HG03039 (cell line): Measurements from ENCODE around the gene JARID2.

Experiments used
- ATAC-seq: cut with Tn5 transposase; IDR thresholded peaks from one replicate; pipeline ENCODE4 v1.9.1; 2021; ENCODE audit warnings: mild to moderate bottlenecking, moderate library complexity; ENCODE audit not compliant: unreplicated experiment

Gene JARID2

DNA sequence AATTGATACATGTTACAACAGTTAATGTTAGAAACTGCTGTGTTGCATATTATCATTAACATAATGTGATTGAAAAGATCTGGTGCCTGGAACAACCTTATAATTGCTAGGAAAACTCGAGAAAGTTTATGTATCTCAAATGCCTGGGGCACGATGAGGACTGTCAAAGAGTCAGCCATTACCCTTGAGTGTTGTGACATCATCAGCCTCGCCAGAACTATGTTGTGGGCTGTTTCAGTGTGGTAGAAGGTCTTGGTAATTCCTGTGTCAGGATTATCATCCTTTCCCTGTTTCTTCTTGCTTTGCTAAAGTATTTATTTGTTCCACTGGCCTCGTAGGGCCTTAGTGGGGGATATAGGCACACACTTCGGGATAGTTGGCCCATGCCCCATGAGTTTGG is 231.9 kb downstream of the JARID2 start:
- ATAC-seq: no peak

DNA sequence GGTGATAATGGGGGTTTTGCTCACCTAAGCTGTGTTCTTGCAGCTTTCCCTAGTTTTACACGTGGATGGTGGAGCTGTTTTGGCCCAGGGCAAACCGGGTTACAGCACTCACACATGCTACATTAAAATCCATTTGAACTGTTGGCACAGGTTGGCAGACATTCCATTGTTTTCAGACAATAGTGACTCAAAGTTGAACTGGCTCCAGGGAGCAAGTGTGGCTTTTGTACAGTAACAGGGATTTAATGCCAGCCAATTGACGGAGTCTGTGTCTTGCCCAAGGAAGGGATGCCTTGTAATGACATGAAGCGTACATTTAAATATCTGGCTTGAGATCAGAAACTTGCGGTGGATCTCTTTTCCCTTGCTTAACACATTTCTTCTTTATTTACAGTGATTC is 233.9 kb downstream of the JARID2 start:
- ATAC-seq: no peak

DNA sequence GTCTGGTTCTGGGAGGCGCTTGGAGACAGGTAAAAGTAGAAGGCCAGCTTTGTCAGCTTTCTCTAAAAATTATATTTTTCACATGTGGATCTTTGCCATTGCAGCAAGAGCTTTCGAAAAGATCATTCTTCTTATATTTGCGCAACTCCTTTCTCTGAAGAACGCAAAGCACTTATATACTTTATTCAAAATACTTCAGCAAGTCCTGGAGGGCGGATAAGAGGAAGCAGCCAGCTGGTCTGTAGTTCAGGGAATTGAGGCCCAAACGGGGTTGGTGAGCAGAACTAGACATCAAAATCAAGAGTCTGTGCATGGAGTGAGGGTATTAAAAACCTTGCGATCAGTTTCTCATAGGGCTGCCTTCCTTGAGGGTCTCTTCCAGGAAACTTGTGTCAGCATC is 234.7 kb downstream of the JARID2 start:
- no peak for ATAC-seq

DNA sequence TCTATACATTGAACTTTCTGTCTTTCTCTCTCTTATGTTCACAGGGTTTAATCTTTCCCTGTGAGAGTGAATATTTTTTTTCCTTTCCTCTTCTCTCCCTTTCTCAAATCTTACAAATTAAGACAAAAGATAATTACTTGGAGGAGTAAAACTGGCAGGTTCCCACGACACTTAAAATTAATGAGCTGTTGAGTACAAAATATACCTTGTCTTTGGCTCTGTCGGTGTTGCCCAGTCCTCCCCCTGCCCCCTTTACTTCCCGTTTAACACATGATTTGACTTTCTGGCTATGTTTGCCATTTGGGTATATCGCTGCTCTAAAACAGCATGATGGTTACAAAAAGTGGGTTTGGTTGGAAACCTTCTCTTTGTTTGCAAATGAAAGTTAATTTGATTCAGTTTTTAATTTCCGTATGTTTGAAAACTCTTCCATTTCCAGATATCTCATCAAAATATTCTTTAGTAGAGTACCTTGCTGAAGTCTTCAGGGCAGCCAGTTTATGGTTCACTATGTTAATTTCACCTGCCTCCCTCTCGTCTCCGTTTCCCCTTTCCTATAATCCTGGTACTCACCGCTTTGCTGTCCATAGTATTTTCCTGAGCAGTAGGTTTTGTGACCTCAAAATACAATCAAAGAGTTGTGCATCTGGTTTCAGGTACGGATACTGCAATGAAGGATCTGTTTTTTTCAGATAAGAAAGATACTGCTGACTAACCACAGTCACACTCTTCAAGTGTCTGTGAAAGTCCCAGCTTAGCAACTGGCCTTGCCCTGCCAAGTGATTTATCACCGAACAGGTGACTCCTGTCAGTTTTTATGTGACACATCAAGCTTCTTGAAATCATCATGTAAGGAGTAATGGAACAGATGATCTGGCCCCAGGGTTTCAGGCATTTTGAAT is 235.8 kb downstream of the JARID2 start:
- ATAC-seq: no peak

DNA sequence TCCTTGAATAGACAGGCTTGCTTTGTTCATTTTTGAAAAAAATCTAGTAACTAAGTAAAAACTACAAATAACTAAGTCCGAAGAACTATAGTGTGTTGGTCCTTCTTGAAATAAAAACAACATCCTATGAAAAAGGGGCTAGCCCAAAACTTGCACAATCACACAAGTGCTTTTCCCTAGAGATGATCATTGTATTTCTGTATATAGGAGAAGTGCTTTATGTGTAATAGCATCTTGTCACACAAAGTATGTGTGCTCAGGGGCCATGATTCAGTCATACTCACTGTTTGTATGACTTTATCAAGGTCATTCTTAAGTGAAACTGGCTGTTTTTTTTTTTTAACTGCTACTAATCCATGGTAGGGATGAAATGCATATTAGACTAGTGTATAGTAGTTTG is 237.2 kb downstream of the JARID2 start:
- ATAC-seq: no peak

DNA sequence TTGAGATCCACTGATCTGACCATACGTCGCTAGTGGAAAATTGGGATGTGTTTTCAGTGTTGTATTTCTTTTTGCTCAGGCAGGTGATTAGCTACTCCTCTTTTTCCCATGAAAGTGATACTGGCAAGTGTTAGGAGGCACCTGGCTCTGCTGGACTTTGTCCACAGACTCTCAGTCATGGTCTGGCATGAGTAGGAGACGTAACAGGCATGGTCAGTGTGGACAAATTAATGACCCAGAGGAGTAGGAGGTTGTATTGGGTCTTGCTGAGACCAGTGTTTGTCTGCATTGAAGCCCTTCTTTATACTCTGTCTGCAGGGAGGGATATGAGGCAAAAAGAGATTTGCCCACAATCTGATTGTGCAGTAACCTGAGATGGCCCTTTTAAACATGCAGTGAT is 238.3 kb downstream of the JARID2 start:
- ATAC-seq: no peak

DNA sequence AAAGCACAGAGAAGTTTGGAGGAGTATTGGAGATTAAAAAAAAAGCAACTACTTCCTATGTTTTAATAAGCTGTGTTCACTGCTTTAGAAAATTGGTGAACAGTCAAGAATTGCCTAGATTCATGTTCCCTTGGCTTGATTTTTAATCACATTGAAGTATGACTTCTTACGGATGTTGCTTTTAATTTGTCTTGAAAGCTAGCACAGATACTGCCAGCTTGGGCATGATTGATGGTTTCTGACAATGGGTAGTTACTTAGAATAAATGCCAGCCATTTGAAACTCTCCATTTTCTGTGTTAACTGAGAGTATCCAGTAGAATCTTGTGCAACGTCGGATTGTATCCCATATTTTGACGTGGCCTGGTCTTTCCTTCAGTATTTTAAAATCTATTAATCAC is 239.0 kb downstream of the JARID2 start:
- ATAC-seq: no peak

DNA sequence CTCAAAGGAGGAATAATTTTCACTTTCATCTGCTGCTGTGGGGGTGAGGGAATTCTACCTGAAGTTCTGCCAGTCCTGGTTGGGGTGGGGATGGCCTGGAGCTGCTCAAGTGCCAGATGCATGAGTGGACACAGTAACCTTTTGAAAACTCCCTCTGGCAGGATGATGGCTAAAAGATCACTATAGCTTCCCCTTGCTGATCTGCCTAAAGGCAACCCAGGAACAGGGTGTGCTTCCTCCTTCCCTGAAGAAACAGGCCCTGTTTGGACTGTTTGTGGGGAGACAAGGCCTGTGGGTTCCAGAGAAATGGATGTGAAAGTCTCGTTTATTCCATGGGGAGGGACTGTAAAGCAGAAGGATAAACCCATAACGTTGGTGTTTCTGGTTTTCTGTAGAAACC is 240.1 kb downstream of the JARID2 start:
- no peak for ATAC-seq

DNA sequence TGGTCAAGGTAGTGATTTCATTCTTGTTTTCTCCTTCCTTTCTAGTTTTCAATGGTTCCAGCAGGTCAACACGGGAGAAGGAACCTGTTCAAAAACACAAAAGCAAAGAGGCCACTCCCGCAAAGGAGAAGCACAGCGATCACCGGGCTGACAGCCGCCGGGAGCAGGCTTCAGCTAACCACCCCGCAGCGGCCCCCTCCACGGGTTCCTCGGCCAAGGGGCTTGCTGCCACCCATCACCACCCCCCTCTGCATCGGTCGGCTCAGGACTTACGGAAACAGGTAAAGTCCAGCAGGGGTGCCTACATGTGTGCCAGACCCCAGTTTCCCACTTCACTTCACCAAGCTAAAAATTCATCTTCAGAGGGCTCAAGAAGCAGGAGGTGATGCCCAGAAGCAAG is 241.4 kb downstream of the JARID2 start:
- no peak for ATAC-seq

DNA sequence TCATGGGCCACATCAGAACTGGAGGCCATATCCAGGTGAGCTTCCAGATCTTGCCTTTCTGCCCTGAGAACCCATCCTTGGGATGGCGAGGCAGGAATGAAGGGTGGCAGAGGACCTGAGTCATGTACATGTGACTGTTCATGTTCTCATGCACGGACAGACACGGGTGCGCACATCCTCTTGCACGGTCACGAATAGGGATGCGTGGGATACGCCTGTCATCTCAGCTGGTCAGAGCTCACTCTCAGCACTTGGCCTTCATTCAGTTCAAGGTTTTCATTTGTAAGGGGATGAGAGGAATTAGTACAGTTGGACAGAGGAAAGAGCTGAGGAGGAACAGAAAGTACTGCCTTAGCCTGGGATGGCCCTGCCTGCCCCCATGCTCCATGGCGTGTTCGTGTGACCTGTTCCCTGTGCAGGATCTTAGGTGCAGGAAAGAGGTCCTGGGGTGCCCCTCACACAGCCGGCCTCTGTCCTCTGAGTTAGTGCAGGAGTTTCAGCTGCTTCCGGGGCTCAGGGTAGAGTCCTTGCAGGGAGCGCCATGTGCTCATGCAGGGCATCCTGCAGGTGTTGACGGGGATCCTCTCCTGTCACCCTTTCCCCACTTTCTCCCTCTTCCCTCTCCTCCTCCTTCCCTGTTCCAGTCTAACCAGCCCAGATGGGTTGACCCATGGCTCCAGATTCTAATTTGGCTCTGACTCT is 243.5 kb downstream of the JARID2 start:
- no peak for ATAC-seq

DNA sequence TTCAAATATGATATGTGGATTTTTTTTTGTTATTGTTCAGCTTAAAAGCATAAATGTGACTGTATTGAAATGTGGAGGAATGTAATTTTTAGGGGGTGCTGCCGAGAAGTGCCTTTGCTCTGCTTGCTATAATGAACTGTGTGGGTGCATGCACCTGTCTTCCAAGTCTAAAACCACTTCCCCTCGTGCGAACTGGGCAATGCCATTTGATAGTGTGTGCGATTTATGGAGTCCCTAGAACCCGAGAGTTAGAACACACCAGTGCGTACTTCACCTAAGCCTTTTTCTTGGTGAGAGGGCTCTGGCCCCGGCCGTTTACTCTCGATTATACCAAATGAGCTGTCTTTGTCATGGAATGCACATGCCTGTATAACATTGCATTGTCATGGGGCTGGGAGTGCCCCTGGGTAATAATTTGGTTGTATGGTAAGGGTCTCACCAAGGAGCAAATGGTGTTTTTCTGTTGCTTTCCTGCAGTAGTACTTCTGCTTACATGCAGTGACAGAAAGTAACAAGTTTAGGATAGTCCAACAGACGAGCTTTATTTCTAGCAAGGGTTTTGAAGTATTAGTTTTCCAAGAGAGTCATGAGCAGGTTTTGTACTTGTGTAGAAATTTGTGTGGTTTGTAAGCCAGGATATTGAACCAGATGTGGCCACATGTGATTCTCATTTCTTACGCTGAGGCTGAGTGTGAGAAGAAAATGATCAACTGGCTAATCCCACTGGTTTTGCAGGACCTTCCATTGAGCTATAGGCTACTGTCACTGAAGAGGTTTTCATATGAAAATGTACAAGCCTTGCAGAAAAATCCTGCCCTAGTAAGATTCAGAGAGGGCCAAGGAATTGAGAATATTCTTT is 244.6 kb downstream of the JARID2 start:
- ATAC-seq: no peak

DNA sequence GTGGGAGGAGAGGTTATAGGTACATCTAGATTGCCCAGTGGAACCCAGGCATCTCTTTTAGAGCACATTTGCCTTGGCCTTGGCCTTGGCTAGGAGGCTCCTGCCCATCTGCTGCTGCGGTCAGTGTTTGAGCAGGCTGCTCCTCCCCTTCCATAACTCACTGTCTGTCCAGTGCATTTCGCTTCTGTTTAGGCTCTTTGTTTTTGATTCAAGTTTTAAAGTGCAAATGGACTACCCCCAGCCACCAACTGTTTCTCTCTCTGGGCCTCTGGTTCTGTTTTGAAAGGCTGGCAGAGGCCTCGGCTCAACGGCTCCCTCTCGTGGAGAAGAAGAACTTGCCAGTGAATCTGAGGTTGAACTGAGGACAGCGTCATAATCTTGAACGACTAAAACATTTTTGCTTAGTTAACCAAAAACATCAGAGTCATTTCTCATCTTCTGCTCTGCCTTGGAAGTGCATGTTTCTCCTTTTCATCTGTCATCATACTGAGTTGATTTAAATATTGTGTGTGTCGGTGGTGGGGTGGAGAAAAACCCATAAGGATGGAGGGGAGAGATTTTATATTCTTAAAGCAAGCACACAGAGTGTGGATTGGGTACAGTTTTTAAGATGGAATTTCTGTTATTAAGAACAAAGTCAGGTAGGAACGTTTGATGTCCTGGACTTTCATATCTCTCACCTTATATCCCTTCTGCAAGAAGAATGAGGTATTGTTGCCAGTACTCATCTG is 245.6 kb downstream of the JARID2 start:
- no peak for ATAC-seq

DNA sequence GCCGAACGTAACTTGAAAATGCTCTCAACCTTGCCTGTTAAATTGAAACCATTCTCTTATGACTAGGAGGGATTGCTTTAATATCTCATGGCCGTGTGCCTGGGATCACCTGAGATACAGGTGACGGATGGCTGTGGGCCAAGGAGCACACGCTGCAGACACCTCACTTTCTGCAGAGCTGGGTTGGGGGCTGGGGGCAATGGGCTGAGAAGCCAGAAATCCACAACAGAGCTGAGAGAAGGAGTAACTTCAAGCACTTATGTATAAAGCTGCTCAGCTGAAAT is 246.1 kb downstream of the JARID2 start:
- no peak for ATAC-seq

DNA sequence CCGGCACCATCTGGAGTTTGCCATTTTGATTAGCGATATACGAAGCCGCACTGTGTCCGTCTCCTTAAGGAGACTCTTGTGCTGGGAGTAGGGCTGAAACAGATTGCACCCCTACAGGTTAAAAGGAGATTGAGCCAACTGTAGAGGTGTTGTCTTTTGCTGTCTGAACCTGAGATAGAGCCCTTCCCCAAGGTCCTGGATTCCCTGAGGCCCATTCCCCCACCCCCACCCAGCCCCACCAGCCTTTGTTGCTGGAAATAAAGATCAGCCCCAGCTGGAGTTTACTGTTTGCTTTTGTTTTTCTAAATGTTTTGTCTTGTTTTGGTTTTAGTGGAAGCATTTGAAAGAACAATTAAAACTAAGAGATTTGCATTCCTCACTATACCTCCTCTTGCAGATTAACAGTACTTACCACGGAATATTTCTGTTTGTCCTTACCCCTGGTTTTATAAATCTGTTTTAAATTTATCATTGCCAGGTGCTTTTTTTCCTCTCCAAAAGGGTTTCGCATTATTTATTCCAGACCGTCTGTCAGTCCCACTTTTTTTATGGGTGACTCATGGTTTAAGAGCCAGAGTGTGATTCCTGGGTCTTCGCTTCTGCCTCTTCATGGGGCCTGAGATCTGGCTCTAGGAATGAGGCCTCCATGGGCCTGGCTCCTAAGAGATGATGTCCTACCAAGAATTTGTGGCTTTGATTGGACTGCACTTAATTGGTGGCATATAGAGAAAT is 247.7 kb downstream of the JARID2 start:
- ATAC-seq: no peak

DNA sequence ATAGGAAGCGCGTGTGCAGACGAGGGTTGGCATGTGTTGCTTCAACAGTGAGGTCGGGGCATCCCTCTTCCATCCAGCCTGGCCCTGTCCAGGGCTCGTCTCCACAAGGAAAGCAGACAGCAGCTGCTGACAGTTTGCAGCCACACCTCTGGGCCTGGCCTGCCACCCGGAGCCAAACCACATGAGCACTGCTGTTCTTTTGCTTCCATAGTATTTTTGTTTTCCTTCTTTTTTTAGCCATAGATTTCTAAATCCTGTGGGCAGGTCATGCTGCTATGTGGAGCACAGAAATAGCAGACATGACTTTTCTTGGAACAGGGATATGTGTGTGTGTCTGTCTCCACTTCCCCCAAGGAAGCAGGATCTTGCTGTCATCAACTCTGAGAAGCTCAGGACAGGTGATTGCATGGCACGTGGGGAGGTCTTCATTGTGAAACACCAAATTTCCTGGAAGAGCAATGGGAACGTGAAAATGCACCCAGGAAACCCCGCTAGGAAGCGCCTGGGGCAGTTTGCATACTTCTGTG is 249.6 kb downstream of the JARID2 start:
- no peak for ATAC-seq

DNA sequence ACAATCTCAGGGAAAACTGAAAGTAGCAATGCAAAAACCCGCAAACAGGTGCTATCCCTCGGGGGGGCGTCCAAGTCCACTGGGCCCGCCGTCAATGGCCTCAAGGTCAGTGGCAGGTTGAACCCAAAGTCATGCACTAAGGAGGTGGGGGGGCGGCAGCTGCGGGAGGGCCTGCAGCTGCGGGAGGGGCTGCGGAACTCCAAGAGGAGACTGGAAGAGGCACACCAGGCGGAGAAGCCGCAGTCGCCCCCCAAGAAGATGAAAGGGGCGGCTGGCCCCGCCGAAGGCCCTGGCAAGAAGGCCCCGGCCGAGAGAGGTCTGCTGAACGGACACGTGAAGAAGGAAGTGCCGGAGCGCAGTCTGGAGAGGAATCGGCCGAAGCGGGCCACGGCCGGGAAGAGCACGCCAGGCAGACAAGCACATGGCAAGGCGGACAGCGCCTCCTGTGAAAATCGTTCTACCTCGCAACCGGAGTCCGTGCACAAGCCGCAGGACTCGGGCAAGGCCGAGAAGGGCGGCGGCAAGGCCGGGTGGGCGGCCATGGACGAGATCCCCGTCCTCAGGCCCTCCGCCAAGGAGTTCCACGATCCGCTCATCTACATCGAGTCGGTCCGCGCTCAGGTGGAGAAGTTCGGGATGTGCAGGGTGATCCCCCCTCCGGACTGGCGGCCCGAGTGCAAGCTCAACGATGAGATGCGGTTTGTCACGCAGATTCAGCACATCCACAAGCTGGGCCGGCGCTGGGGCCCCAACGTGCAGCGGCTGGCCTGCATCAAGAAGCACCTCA is 250.7 kb downstream of the JARID2 start:
- no peak for ATAC-seq

DNA sequence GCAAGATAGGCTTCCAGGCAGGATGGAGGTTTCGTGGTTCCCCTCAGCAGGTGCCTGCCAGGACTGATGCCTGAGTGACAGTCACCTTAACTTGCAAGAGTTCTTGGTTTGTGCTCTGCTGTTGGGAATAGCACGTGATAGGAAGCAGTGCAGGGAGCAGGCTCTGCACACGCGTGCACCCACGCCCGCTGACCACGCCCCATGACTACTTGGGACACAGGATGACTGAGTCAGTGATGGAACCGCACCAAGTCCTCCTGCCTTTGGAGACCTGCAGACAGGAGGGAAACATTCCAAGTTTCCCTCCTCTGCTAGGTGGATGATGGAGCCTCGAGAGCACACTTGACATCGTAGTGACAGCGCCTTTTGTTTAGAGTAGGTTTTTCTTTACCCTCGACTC is 252.8 kb downstream of the JARID2 start:
- ATAC-seq: no peak

DNA sequence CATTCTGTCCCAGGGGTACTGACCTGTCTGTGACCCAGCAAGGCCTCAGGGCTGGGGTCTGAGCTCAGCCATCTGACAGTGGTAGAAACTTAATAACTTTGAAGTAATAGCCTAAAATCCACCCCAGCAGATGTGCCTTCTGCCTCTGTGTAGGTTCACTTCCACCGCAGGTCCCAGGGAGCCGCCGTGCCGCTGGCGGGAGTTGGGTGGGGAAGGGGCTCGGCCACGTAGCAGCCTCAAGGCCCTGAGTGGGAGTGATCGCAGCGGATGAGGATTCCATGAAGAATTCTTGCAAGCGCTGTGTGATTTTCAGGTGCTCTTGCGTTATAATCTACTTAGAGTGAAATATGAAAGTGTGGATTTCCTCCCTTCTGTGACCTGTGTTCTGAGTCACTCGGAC is 253.3 kb downstream of the JARID2 start:
- ATAC-seq: no peak

DNA sequence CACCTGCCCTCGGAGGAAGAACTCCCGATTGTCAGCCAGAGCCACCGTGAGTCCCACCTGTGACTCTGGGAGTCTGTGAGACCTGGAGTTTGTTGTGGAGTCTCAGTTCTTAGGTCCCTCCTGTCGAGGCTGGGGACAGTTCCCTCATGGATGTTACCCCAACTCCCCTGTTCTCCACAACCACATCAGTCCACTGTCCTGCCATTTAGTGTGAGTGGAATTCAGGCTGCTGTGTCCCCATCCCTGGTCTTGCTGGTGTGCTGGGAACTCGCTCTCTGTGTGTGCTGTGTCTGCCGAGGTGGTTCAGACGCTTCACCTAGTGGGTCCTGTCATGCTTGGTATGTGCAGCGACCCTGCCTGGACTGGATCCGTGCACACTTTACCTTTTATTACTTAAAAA is 253.7 kb downstream of the JARID2 start:
- ATAC-seq: no peak
